SW480 (cell line): Measurements from ENCODE around the gene EGF.
A peak's percentile ranks its signal among the peaks of the same experiment; 100 is the strongest.
"Not testable (repeated sequence)": the region's sequence is repeated elsewhere in the genome, so short reads cannot be mapped to it uniquely, and the experiment has no call there.

Source experiments
- DNase-seq: peaks from one replicate; pipeline ENCODE4 v3.0.0-alpha.2; 2016; ENCODE audit warnings: low spot score

EGF gene

GRCh38 chr4:110039164-110039563 lies 126.5 kb downstream of the EGF start:
- DNase-seq, result not testable (repeated sequence)

GRCh38 chr4:110041735-110042134 lies 129.1 kb downstream of the EGF start:
- no peak for DNase-seq

GRCh38 chr4:110042545-110043517 lies 130.1 kb downstream of the EGF start:
- DNase-seq, result no peak

GRCh38 chr4:110046588-110047049 lies 133.9 kb downstream of the EGF start:
- DNase-seq, result no peak

- peak; percentile 5 for DNase-seq
These were observed 137.6 kb downstream of the EGF start for GRCh38 chr4:110049951-110050925.

- no peak for DNase-seq
These were observed 142.6 kb downstream of the EGF start for GRCh38 chr4:110055158-110055768.

GRCh38 chr4:110058677-110059076 lies 146.0 kb downstream of the EGF start:
- DNase-seq, result no peak

- DNase-seq, result no peak
These were observed 147.0 kb downstream of the EGF start for GRCh38 chr4:110059556-110060191.

GRCh38 chr4:110061076-110061475 lies 148.4 kb downstream of the EGF start:
- DNase-seq, result no peak
